Heart right ventricle (tissue), 16 donors: ENCODE data around the gene DTNB. TPM values are rescaled to one million over a fixed set of nuclear protein-coding genes. Genes with fewer than 3 reads are reported as not detected.

Experiments
- ATAC-seq, 8 donors: fragments of 200-7000 bp; cut with Tn5 transposase; one replicate each; pipeline ENCODE4 v1.9.1; 2020; ENCODE audit warnings: mild to moderate bottlenecking in 8 of 8, moderate library complexity in 8 of 8, moderate number of reproducible peaks in 1 of 8
- DNase-seq, 2 donors: peaks; one replicate each; pipeline ENCODE4 v3.0.0-alpha.2; 2020
- H3K27ac ChIP-seq, 10 donors: fragments of 200-600 bp; sonication (generic) in 2 of 10; one replicate each; pipeline versions ENCODE4 v1.5.0 to v1.8.0; 2020 to 2022; ENCODE audit warnings: mild to moderate bottlenecking in 3 of 10
- H3K27me3 ChIP-seq, 7 donors: fragments of 200-600 bp; one replicate each; pipeline ENCODE4 v1.8.0; 2021 to 2022; ENCODE audit warnings: mild to moderate bottlenecking in 2 of 7
- H3K36me3 ChIP-seq, 9 donors: fragments of 200-600 bp; sonication (generic) in 1 of 9; one replicate each; pipeline versions ENCODE4 v1.5.0 to v1.8.0; 2020 to 2022; ENCODE audit warnings: mild to moderate bottlenecking in 2 of 9
- H3K4me1 ChIP-seq, 9 donors: fragments of 200-600 bp; sonication (generic) in 1 of 9; one replicate each; pipeline versions ENCODE4 v1.5.0 to v1.8.0; 2020 to 2022; ENCODE audit warnings: mild to moderate bottlenecking in 4 of 9
- H3K4me3 ChIP-seq, 10 donors: fragments of 200-600 bp; sonication (generic) in 2 of 10; one replicate each; pipeline versions ENCODE4 v1.5.0 to v1.8.0; 2020 to 2022; ENCODE audit warnings: mild to moderate bottlenecking in 7 of 10, moderate library complexity in 2 of 10
- H3K9me3 ChIP-seq, 11 donors: fragments of 200-600 bp in 10 of 11; sonication (generic) in 2 of 11; one replicate each; pipeline versions ENCODE4 v1.5.0 to v1.8.0; 2013 to 2022; ENCODE audit warnings: mild to moderate bottlenecking in 2 of 11, control low read depth in 1 of 11, moderate library complexity in 1 of 11
- WGBS, 2 donors: extraction: QIAGEN DNeasy Blood & Tissue Kit; methylation state at CpG; one replicate each; pipeline ENCODE4 v1.1.7; 2013; ENCODE audit warnings: inconsistent platforms in 1 of 2; 5-methylcytosine and 5-hydroxymethylcytosine counted together
- intact Hi-C, 10 donors: fragments of 100-400 bp; cut with DNase I; formaldehyde crosslinking; loops; one replicate each; pipeline versions ENCODE4 v1.11.1 to v1.14.2; 2022
- polyA plus RNA-seq, 2 donors: library from polyadenylated mRNA; stranded (reverse); fragments of 200-250 nt; gene quantifications; one replicate each; pipeline ENCODE4 v1.2.3, GENCODE V29; 2013
- total RNA-seq, 10 donors: library from RNA; stranded (reverse); fragmentation: NEBNext Ultra II Directional in 3 of 10; extraction: Animal tissue kit (Norgen Biotek cat#: 25700) in 3 of 10; gene quantifications; one replicate each; pipeline versions ENCODE4 v1.2.1 to v1.2.4, GENCODE V29; 2021 to 2023
- TF ChIP-seq, protein P1 (sequence below), 9 donors: fragments of 200-600 bp; sonication (generic) in 2 of 9; IDR thresholded peaks; one replicate each; pipeline versions ENCODE4 v1.5.0 to v1.8.0; 2021 to 2022; ENCODE audit warnings: antibody characterized with exemption in 9 of 9, mild to moderate bottlenecking in 5 of 9, moderate library complexity in 1 of 9
- donor health status: Arrhythmogenic right ventricular cardiomyopathy.
- donor health status: ischemic (EF 13 %, LVEDD 7.1; RV severe dilation, severe dysfunction).
- donor health status: healthy with polysubstance abuse.
- donor health status: DM: no; HTN: yes; CAD: no.
- donor health status: DM: no; HTN: no; CAD: no.
- donor health status: ischemic (EF 25% LVEDD 6.9; RV normal size, moderate dysfunction).
- donor health status: ischemic (EF 25% LVEDD 5.7; RV mildly dilated, moderate dysfunction).
- donor health status: healthy.
- donor health status: DM: yes; HTN: yes; CAD: no.
- donor health status: Ischemic cardiomyopathy.
- donor health status: ischemic (EF 35%, LVEDD 5.7; RV mildly dilated, moderate dysfunction).
- donor health status: nonischemic (EF 11% LVEDD 7.7; RV severe dilation, severe dysfunction).
- donor health status: DM: yes; HTN: yes; CAD: no.
- donor health status: PGD.
- donor health status: ischemic (EF 29% LVEDD 5.4; RV normal size, mild dysfunction).
- donor health status: nonischemic (EF 23%, LVEDD 6.1; RV moderate dilation, normal function).

The DTNB gene
- total and polyA plus RNA-seq, 12 donors, result 2.8 to 11.3 (median 7.8) TPM

- WGBS, 2 donors, result 80 to 84% methylated on average over 8 of the region's 8 CpGs
- Histone ChIP-seq H3K36me3 (no peaks in the 10 kb centered on the region), H3K27ac (no peak overlapping the region), H3K4me1 (peaks cover 0 to 18% (median 7%) of the 10 kb centered on the region in 9 donors), H3K27me3 (peaks cover 0 to 20% (median 0%) of the 10 kb centered on the region in 7 donors), H3K4me3 (no peak overlapping the region), H3K9me3 (no peaks in the 10 kb centered on the region)
- intact Hi-C loops, result loop anchor here in 1 of 10 donors (10.0 kb wide), 1 partner anchor 296 kb away; no protein-coding TSS in a partner anchor
- TF ChIP-seq, protein P1, sequence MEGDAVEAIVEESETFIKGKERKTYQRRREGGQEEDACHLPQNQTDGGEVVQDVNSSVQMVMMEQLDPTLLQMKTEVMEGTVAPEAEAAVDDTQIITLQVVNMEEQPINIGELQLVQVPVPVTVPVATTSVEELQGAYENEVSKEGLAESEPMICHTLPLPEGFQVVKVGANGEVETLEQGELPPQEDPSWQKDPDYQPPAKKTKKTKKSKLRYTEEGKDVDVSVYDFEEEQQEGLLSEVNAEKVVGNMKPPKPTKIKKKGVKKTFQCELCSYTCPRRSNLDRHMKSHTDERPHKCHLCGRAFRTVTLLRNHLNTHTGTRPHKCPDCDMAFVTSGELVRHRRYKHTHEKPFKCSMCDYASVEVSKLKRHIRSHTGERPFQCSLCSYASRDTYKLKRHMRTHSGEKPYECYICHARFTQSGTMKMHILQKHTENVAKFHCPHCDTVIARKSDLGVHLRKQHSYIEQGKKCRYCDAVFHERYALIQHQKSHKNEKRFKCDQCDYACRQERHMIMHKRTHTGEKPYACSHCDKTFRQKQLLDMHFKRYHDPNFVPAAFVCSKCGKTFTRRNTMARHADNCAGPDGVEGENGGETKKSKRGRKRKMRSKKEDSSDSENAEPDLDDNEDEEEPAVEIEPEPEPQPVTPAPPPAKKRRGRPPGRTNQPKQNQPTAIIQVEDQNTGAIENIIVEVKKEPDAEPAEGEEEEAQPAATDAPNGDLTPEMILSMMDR (IDR thresholded peaks at IDR 0.05), result no peak
- no peak for ATAC-seq
- DNase-seq, result no peak
Observed at GRCh38 chr2:25358836-25359235, 314.5 kb downstream of the DTNB start.

GRCh38 chr2:25358249-25358815, 315.0 kb downstream of the DTNB start:
- Histone ChIP-seq H3K9me3 (no peaks in the 10 kb centered on the region), H3K36me3 (no peaks in the 10 kb centered on the region), H3K4me3 (no peak overlapping the region), H3K27ac (no peak overlapping the region), H3K27me3 (peaks cover 0 to 20% (median 0%) of the 10 kb centered on the region in 7 donors), H3K4me1 (peaks cover 0 to 17% (median 7%) of the 10 kb centered on the region in 9 donors)
- intact Hi-C loops, result loop anchor here in 1 of 10 donors (10.0 kb wide), 1 partner anchor 296 kb away; no protein-coding TSS in a partner anchor
- ATAC-seq (no peak), DNase-seq (no peak)
- TF ChIP-seq, protein P1 (IDR thresholded peaks at IDR 0.05), result no peak
- WGBS, 2 donors, result 93% methylated on average over 6 of the region's 6 CpGs

GRCh38 chr2:25356088-25356487, 317.3 kb downstream of the DTNB start:
- no peaks in the 10 kb centered on the region for H3K4me1 ChIP-seq
- no peak for ATAC-seq
- intact Hi-C loops, result loop anchor here in 1 of 10 donors (10.0 kb wide), 1 partner anchor 299 kb away; no protein-coding TSS in a partner anchor
- peaks cover 0 to 22% (median 0%) of the 10 kb centered on the region in 7 donors for H3K27me3 ChIP-seq
- DNase-seq, result no peak
- no peak overlapping the region for H3K4me3 ChIP-seq
- H3K27ac ChIP-seq, result no peak overlapping the region
- TF ChIP-seq, protein P1 (IDR thresholded peaks at IDR 0.05), result no peak
- 43 to 53% methylated on average over 4 of the region's 4 CpGs for WGBS, 2 donors
- no peaks in the 10 kb centered on the region for H3K9me3 ChIP-seq
- no peaks in the 10 kb centered on the region for H3K36me3 ChIP-seq

GRCh38 chr2:25355270-25355669, 318.1 kb downstream of the DTNB start:
- Histone ChIP-seq H3K4me3 (no peak overlapping the region), H3K36me3 (no peaks in the 10 kb centered on the region), H3K4me1 (no peaks in the 10 kb centered on the region), H3K27me3 (peaks cover 0 to 22% (median 0%) of the 10 kb centered on the region in 7 donors), H3K27ac (no peak overlapping the region), H3K9me3 (no peaks in the 10 kb centered on the region)
- DNase-seq, result no peak
- no peak for ATAC-seq
- intact Hi-C loops, result loop anchor here in 1 of 10 donors (10.0 kb wide), 1 partner anchor 300 kb away; no protein-coding TSS in a partner anchor
- TF ChIP-seq, protein P1 (IDR thresholded peaks at IDR 0.05), result no peak
- 93 to 94% methylated on average over 8 of the region's 8 CpGs for WGBS, 2 donors
